ENCODE results near the gene CLMP. TPM values are rescaled to one million over a fixed set of nuclear protein-coding genes. Genes with fewer than 3 reads are reported as not detected.

CLMP gene
- total and polyA plus RNA-seq, 2 donors (not counting 3 experiments of a cell fraction or from before 2014, with no cell fraction given): 0.03 to 0.18 TPM

DNA sequence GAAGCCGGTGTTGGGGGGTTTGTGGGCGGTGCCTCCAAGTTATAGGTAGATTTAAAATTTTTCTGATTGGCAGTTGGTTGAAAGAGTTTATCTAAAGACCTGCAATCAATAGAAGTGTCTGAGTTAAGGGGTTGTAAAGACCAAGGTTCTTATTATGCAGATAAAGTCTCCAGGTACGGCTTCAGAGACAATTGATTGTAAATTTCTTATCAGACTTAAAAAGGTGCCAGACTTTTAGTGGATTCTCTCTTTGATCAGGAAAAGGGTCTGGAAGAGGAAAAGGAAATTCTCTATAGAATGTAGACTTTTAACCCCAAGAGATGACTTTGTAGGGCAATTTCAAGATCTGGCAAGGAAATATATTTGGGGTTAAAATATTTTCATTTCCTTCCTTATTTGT is 25.2 kb downstream of the CLMP start:
- H3K9me3 ChIP-seq (replicated peaks; ENCODE audit: control insufficient read depth, insufficient read depth, low read length): no peaks in the 10 kb centered on the region
- H4K20me1 ChIP-seq (replicated peaks; ENCODE audit: control insufficient read depth, extremely low read depth, insufficient read depth, low read length): no peaks in the 10 kb centered on the region
- no peak for FAIRE-seq
- no peak for DNase-seq (ENCODE audit: low read depth, low spot score)
- CTCF ChIA-PET: interaction anchor here (1.7 kb wide), 1 partner anchor 92 kb away, joined by 4 read pairs; no protein-coding TSS in a partner anchor
- H3K79me2 ChIP-seq (ENCODE audit: control insufficient read depth, insufficient read depth, low read length): no peaks in the 10 kb centered on the region
- H3K9ac ChIP-seq (replicated peaks; ENCODE audit: extremely low read depth, insufficient read depth, low read length): no peak overlapping the region
- BruUV-seq (replicated peaks): no TSS peak
- POLR2A ChIA-PET: no interaction called here
- H3K27ac ChIP-seq (ENCODE audit: insufficient read depth, low read depth, low read length): no peak overlapping the region
- H3K9me1 ChIP-seq (replicated peaks; ENCODE audit: control insufficient read depth, extremely low read depth, insufficient read depth, low read length): no peaks in the 10 kb centered on the region
- TF ChIP-seq MYC (IDR thresholded peaks at IDR 0.05; ENCODE audit: low read depth, low read length): no peak
- TF ChIP-seq, protein P1, sequence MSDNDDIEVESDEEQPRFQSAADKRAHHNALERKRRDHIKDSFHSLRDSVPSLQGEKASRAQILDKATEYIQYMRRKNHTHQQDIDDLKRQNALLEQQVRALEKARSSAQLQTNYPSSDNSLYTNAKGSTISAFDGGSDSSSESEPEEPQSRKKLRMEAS (IDR thresholded peaks at IDR 0.05; ENCODE audit: insufficient read depth, insufficient read length): no peak
- no peak for TF ChIP-seq JUN (IDR thresholded peaks at IDR 0.05; ENCODE audit: borderline replicate concordance, insufficient read depth, insufficient read length, low read depth)
- TF ChIP-seq, protein P2, sequence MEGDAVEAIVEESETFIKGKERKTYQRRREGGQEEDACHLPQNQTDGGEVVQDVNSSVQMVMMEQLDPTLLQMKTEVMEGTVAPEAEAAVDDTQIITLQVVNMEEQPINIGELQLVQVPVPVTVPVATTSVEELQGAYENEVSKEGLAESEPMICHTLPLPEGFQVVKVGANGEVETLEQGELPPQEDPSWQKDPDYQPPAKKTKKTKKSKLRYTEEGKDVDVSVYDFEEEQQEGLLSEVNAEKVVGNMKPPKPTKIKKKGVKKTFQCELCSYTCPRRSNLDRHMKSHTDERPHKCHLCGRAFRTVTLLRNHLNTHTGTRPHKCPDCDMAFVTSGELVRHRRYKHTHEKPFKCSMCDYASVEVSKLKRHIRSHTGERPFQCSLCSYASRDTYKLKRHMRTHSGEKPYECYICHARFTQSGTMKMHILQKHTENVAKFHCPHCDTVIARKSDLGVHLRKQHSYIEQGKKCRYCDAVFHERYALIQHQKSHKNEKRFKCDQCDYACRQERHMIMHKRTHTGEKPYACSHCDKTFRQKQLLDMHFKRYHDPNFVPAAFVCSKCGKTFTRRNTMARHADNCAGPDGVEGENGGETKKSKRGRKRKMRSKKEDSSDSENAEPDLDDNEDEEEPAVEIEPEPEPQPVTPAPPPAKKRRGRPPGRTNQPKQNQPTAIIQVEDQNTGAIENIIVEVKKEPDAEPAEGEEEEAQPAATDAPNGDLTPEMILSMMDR (IDR thresholded peaks at IDR 0.05; ENCODE audit: extremely low read depth in 1 of 2, insufficient read depth in 1 of 2, low read depth in 1 of 2, low read length in 2 of 2): no peak
- no peak for TF ChIP-seq FOS (IDR thresholded peaks at IDR 0.05; ENCODE audit: borderline replicate concordance, insufficient read depth, low read length)
- TF ChIP-seq POLR2A (IDR thresholded peaks at IDR 0.05; ENCODE audit: low read depth, low read length): no peak
- TF ChIP-seq GATA2 (IDR thresholded peaks at IDR 0.05; ENCODE audit: insufficient read depth, insufficient read length, low read depth, low read length): no peak
- no peak for TF ChIP-seq EZH2 (IDR thresholded peaks at IDR 0.05; ENCODE audit: borderline replicate concordance, low read depth, low read length, severe bottlenecking)
- TF ChIP-seq POLR2AphosphoS5 (IDR thresholded peaks at IDR 0.05; ENCODE audit: insufficient read depth, low read depth, low read length): no peak
- H3K27me3 ChIP-seq (ENCODE audit: control insufficient read depth in 2 of 2, insufficient read depth in 2 of 2, low read length in 2 of 2): peaks cover 0 to 1% of the 10 kb centered on the region in 2 experiments
- intact Hi-C loops (cut with micrococcal nuclease): loop anchor here (5.0 kb wide), 1 partner anchor 58 kb away; no protein-coding TSS in a partner anchor
- no peak overlapping the region for H3K4me2 ChIP-seq (ENCODE audit: insufficient read depth, low read length)
- H2AFZ ChIP-seq (ENCODE audit: low read depth, low read length): no peak overlapping the region
- no peaks in the 10 kb centered on the region for H3K36me3 ChIP-seq (ENCODE audit: control insufficient read depth in 2 of 2, extremely low read depth in 1 of 2, insufficient read depth in 2 of 2, low read length in 2 of 2)
- no peaks in the 10 kb centered on the region for H3K4me1 ChIP-seq (ENCODE audit: control insufficient read depth, extremely low read depth, insufficient read depth, low read length)
- dilution Hi-C loops (cut with MboI; ENCODE audit: extremely low pct_ligation_motif_present, low sequenced_read_pairs): no loop called here
- no peak overlapping the region for H3K4me3 ChIP-seq (replicated peaks in 1 of 3; ENCODE audit: insufficient read depth in 1 of 3, low read depth in 1 of 3, low read length in 3 of 3)
